Hepatocyte (in vitro differentiated cells): Measurements from ENCODE around the gene TMPRSS9. TPM values are rescaled to one million over a fixed set of nuclear protein-coding genes. Genes with fewer than 3 reads are reported as not detected.

Experiments used
- DNase-seq: peaks from one replicate; pipeline ENCODE4 v3.0.0-alpha.2; 2016; ENCODE audit warnings: low spot score
- H2AFZ ChIP-seq: fragments of 200-600 bp; sonication (generic); 2 replicates; pipeline ENCODE4 v1.6.0; 2016; ENCODE audit warnings: antibody characterized with exemption, mild to moderate bottlenecking
- H3K27ac ChIP-seq: fragments of 200-600 bp; sonication (generic); 2 replicates; pipeline ENCODE4 v1.5.1; 2016; ENCODE audit warnings: mild to moderate bottlenecking
- H3K27me3 ChIP-seq: fragments of 200-600 bp; sonication (generic); 2 replicates; pipeline ENCODE4 v1.6.1; 2016
- H3K36me3 ChIP-seq: fragments of 200-600 bp; sonication (generic); replicated peaks from 2 replicates; pipeline ENCODE4 v1.5.1; 2016; ENCODE audit warnings: low read depth; ENCODE audit not compliant: insufficient read depth
- H3K4me1 ChIP-seq: fragments of 200-600 bp; sonication (generic); 2 replicates; pipeline ENCODE4 v1.5.1; 2016; ENCODE audit warnings: mild to moderate bottlenecking, moderate library complexity; ENCODE audit not compliant: insufficient read depth
- H3K4me2 ChIP-seq: fragments of 200-600 bp; sonication (generic); 2 replicates; pipeline ENCODE4 v1.6.0; 2016
- H3K4me3 ChIP-seq: fragments of 200-600 bp; sonication (generic); 2 replicates; pipeline ENCODE4 v1.5.1; 2016; ENCODE audit warnings: mild to moderate bottlenecking
- H3K79me2 ChIP-seq: fragments of 200-600 bp; sonication (generic); 2 replicates; pipeline ENCODE4 v1.6.0; 2017; ENCODE audit warnings: mild to moderate bottlenecking
- H3K9me2 ChIP-seq: fragments of 200-600 bp; sonication (generic); replicated peaks from 2 replicates; pipeline ENCODE4 v1.6.0; 2017; ENCODE audit warnings: mild to moderate bottlenecking; ENCODE audit not compliant: insufficient read depth
- H3K9me3 ChIP-seq: fragments of 200-600 bp; sonication (generic); 2 replicates; pipeline ENCODE4 v1.5.1; 2016; ENCODE audit warnings: low read depth, mild to moderate bottlenecking
- H4K20me1 ChIP-seq: fragments of 200-600 bp; sonication (generic); 2 replicates; pipeline ENCODE4 v1.6.0; 2016; ENCODE audit warnings: mild to moderate bottlenecking; ENCODE audit not compliant: insufficient read depth, poor library complexity, severe bottlenecking
- CTCF ChIP-seq: fragments of 200-600 bp; sonication (generic); IDR thresholded peaks from 2 replicates; pipeline ENCODE4 v1.5.1; 2016; ENCODE audit warnings: antibody characterized with exemption, mild to moderate bottlenecking; ENCODE audit not compliant: poor library complexity
- EZH2 ChIP-seq: fragments of 200-600 bp; sonication (generic); IDR thresholded peaks from 2 replicates; pipeline ENCODE4 v1.6.1; 2016; ENCODE audit warnings: antibody characterized with exemption, mild to moderate bottlenecking, borderline replicate concordance
- EZH2phosphoT487 ChIP-seq: fragments of 200-600 bp; sonication (generic); IDR thresholded peaks from one replicate; pipeline ENCODE4 v1.6.1; 2018; ENCODE audit warnings: antibody characterized with exemption, mild to moderate bottlenecking, low read depth, moderate library complexity; ENCODE audit not compliant: unreplicated experiment, severe bottlenecking
- WGBS: methylation state at CpG from one replicate; pipeline ENCODE4 v1.1.6; 2016; ENCODE audit warnings: low lambda C conversion rate; ENCODE audit errors: missing lambda C conversion rate; 5-methylcytosine and 5-hydroxymethylcytosine counted together
- polyA plus RNA-seq: library from polyadenylated mRNA; unstranded; fragments of >200 nt; fragmentation: Nextera tagmentation; extraction: Ambion mirVana; gene quantifications from 2 replicates; pipeline ENCODE4 v1.2.1, GENCODE V29; 2016
- total RNA-seq: library from RNA; depleted of rRNA; stranded (reverse); fragments of >200 nt; gene quantifications from 2 replicates; pipeline ENCODE4 v1.2.3, GENCODE V29; 2014

Gene TMPRSS9
- total and polyA plus RNA-seq, 2 experiments from 2014 or later: 0.23 TPM; not detected in 1

GRCh38 chr19:2427429-2428320 is 67.6 kb downstream of the TMPRSS9 start, which contains the start of gene TIMM13:
TSS of gene TIMM13 (minus strand) at chr19:2427586. CDS start at chr19:2427533, 53 bp downstream.
- peak within 1 kb of the TSS; percentile 70 for H2AFZ ChIP-seq
- H3K4me2 ChIP-seq: peak within 1 kb of the TSS; percentile 98
- DNase-seq: peak; percentile 100
- TF ChIP-seq EZH2phosphoT487 (no peak), EZH2 (no peak), CTCF (no peak)
- no peaks in the 10 kb centered on the region for H3K9me3 ChIP-seq
- H3K4me1 ChIP-seq: peaks cover 28% of the 10 kb centered on the region
- H3K79me2 ChIP-seq: peaks cover 32% of the 10 kb centered on the region
- peak within 1 kb of the TSS; percentile 70 for H3K4me3 ChIP-seq
- WGBS: 2% methylated on average over 76 of the region's 77 CpGs
- peaks cover 34% of the 10 kb centered on the region for H4K20me1 ChIP-seq
- no peaks in the 10 kb centered on the region for H3K27me3 ChIP-seq
- H3K27ac ChIP-seq: peak within 1 kb of the TSS; percentile 96
- H3K36me3 ChIP-seq: no peaks in the 10 kb centered on the region
- H3K9me2 ChIP-seq: no peaks in the 10 kb centered on the region

- Histone ChIP-seq H3K27ac (peak overlapping the region; percentile 96), H3K4me3 (no peak overlapping the region), H3K79me2 (peaks cover 32% of the 10 kb centered on the region), H3K4me2 (peak overlapping the region; percentile 98), H3K36me3 (no peaks in the 10 kb centered on the region), H3K9me2 (no peaks in the 10 kb centered on the region), H3K4me1 (peaks cover 28% of the 10 kb centered on the region), H4K20me1 (peaks cover 34% of the 10 kb centered on the region), H3K27me3 (no peaks in the 10 kb centered on the region), H3K9me3 (no peaks in the 10 kb centered on the region), H2AFZ (peak overlapping the region; percentile 70)
- no peak for TF ChIP-seq CTCF
- no peak for TF ChIP-seq EZH2
- TF ChIP-seq EZH2phosphoT487: no peak
- 69% methylated on average over 25 of the region's 25 CpGs for WGBS
- no peak for DNase-seq
Measured at GRCh38 chr19:2428321-2428690, 68.2 kb downstream of the TMPRSS9 start.

- TF ChIP-seq EZH2: no peak
- TF ChIP-seq EZH2phosphoT487: no peak
- no peak for TF ChIP-seq CTCF
- Histone ChIP-seq H3K36me3 (no peaks in the 10 kb centered on the region), H3K4me3 (no peak overlapping the region), H3K27ac (peak overlapping the region; percentile 96), H3K4me1 (peaks cover 28% of the 10 kb centered on the region), H3K79me2 (peaks cover 27% of the 10 kb centered on the region), H3K27me3 (no peaks in the 10 kb centered on the region), H4K20me1 (peaks cover 29% of the 10 kb centered on the region), H3K4me2 (peak overlapping the region; percentile 98), H3K9me2 (no peaks in the 10 kb centered on the region), H2AFZ (no peak overlapping the region), H3K9me3 (no peaks in the 10 kb centered on the region)
- DNase-seq: no peak
- 94% methylated on average over 35 of the region's 37 CpGs for WGBS
Measured at GRCh38 chr19:2428756-2429711, 69.0 kb downstream of the TMPRSS9 start.
